H9 (cell line): Measurements from ENCODE around the gene TCERG1L. TPM values are rescaled to one million over a fixed set of nuclear protein-coding genes. Genes with fewer than 3 reads are reported as not detected.

Experiments used
- DNase-seq: peaks from one replicate; pipeline ENCODE4 v3.0.0-alpha.2; 2017
- H2AFZ ChIP-seq: one replicate; pipeline ENCODE4 v1.6.1; 2013; ENCODE audit warnings: mild to moderate bottlenecking, low read length, control low read depth, moderate library complexity
- H2AK5ac ChIP-seq: 2 replicates; pipeline ENCODE4 v1.6.1; 2013; ENCODE audit warnings: low read length, control low read depth, mixed read lengths; ENCODE audit not compliant: insufficient read length
- H2BK120ac ChIP-seq: one replicate; pipeline ENCODE4 v1.6.1; 2013; ENCODE audit warnings: low read depth, mild to moderate bottlenecking, low read length, control low read depth, inconsistent platforms; ENCODE audit not compliant: poor library complexity, severe bottlenecking
- H2BK12ac ChIP-seq: 2 replicates; pipeline ENCODE4 v1.6.1; 2013; ENCODE audit warnings: low read length, control low read depth, mixed read lengths, low read depth; ENCODE audit not compliant: insufficient read length
- H2BK15ac ChIP-seq: 2 replicates; pipeline ENCODE4 v1.6.1; 2013; ENCODE audit warnings: low read depth, low read length, control low read depth
- H2BK20ac ChIP-seq: one replicate; pipeline ENCODE4 v1.6.1; 2013; ENCODE audit warnings: low read depth, mild to moderate bottlenecking, low read length, control low read depth, inconsistent platforms; ENCODE audit not compliant: poor library complexity, severe bottlenecking
- H2BK5ac ChIP-seq: 2 replicates; pipeline ENCODE4 v1.6.1; 2013; ENCODE audit warnings: low read length, control low read depth, mixed read lengths; ENCODE audit not compliant: insufficient read length
- H3K14ac ChIP-seq: 2 replicates; pipeline ENCODE4 v1.6.1; 2013; ENCODE audit warnings: low read length, control low read depth; ENCODE audit not compliant: insufficient read depth
- H3K18ac ChIP-seq: 2 replicates; pipeline ENCODE4 v1.6.1; 2013; ENCODE audit warnings: low read depth, mild to moderate bottlenecking, mixed read lengths, low read length, control low read depth; ENCODE audit not compliant: insufficient read length
- H3K23ac ChIP-seq: 2 replicates; pipeline ENCODE4 v1.6.1; 2013; ENCODE audit warnings: low read length, control low read depth, mixed read lengths, low read depth; ENCODE audit not compliant: insufficient read length
- H3K23me2 ChIP-seq: 2 replicates; pipeline ENCODE4 v1.6.1; 2013; ENCODE audit warnings: low read depth, mild to moderate bottlenecking, mixed read lengths, low read length, control low read depth; ENCODE audit not compliant: insufficient read length, poor library complexity, severe bottlenecking
- H3K27ac ChIP-seq: 2 replicates; pipeline ENCODE4 v1.5.1; 2013; ENCODE audit warnings: low read length, control low read depth, mixed read lengths, low read depth; ENCODE audit not compliant: insufficient read length
- H3K27me3 ChIP-seq: 2 replicates; pipeline ENCODE4 v1.6.1; 2013; ENCODE audit warnings: low read length, control low read depth, inconsistent platforms; ENCODE audit not compliant: insufficient read depth
- H3K4ac ChIP-seq: 2 replicates; pipeline ENCODE4 v1.6.1; 2013; ENCODE audit warnings: low read depth, mild to moderate bottlenecking, control low read depth, inconsistent platforms, low read length, moderate library complexity
- H3K4me1 ChIP-seq: 2 replicates; pipeline ENCODE4 v1.6.1; 2013; ENCODE audit warnings: low read length, control low read depth, inconsistent platforms; ENCODE audit not compliant: insufficient read depth
- H3K4me2 ChIP-seq: 2 replicates; pipeline ENCODE4 v1.6.1; 2013; ENCODE audit warnings: low read length, control low read depth, mixed read lengths; ENCODE audit not compliant: insufficient read length, insufficient read depth
- H3K56ac ChIP-seq: 2 replicates; pipeline ENCODE4 v1.6.1; 2013; ENCODE audit warnings: low read depth, mild to moderate bottlenecking, mixed read lengths, low read length, control low read depth; ENCODE audit not compliant: insufficient read length
- H3K79me1 ChIP-seq: 2 replicates; pipeline ENCODE4 v1.6.1; 2013; ENCODE audit warnings: low read depth, mild to moderate bottlenecking, moderate library complexity, low read length, control low read depth, inconsistent platforms; ENCODE audit not compliant: insufficient read depth, poor library complexity, severe bottlenecking
- H3K79me2 ChIP-seq: 2 replicates; pipeline ENCODE4 v1.6.1; 2013; ENCODE audit warnings: low read length, control low read depth, inconsistent platforms; ENCODE audit not compliant: insufficient read depth
- H3K9ac ChIP-seq: 2 replicates; pipeline ENCODE4 v1.6.1; 2013; ENCODE audit warnings: low read length, control low read depth, mixed read lengths; ENCODE audit not compliant: insufficient read length; ENCODE audit errors: extremely low read depth
- H3K9me3 ChIP-seq: one replicate; pipeline ENCODE4 v1.6.1; 2013; ENCODE audit warnings: low read depth, low read length, inconsistent platforms; ENCODE audit not compliant: control insufficient read depth
- H3T11ph ChIP-seq: one replicate; pipeline ENCODE4 v1.6.1; 2013; ENCODE audit warnings: mild to moderate bottlenecking, low read length, control low read depth, inconsistent platforms
- H4K20me1 ChIP-seq: one replicate; pipeline ENCODE4 v1.6.1; 2013; ENCODE audit not compliant: control insufficient read depth, insufficient read length, insufficient read depth
- H4K5ac ChIP-seq: 2 replicates; pipeline ENCODE4 v1.6.1; 2013; ENCODE audit warnings: low read depth, mild to moderate bottlenecking, mixed read lengths, low read length, control low read depth; ENCODE audit not compliant: insufficient read length
- H4K8ac ChIP-seq: replicated peaks from 2 replicates; pipeline ENCODE4 v1.6.1; 2013; ENCODE audit warnings: low read length, control low read depth, mixed read lengths, low read depth; ENCODE audit not compliant: insufficient read length
- H4K91ac ChIP-seq: 2 replicates; pipeline ENCODE4 v1.6.1; 2013; ENCODE audit warnings: low read depth, mild to moderate bottlenecking, moderate library complexity, mixed read lengths, low read length, control low read depth; ENCODE audit not compliant: insufficient read length
- H3K27ac Mint-ChIP-seq, 3 experiments: 2 replicates in 2 of 3; 3 replicates in 1 of 3; pipeline ENCODE4 v1.8.0; 2020 to 2021; ENCODE audit warnings: mixed read lengths in 3 of 3, mild to moderate bottlenecking in 1 of 3, moderate library complexity in 1 of 3
- H3K27me3 Mint-ChIP-seq: 2 replicates; pipeline ENCODE4 v1.8.0; 2021; ENCODE audit warnings: low read depth, mild to moderate bottlenecking, moderate library complexity, mixed read lengths
- H3K36me3 Mint-ChIP-seq, 3 experiments: 2 replicates in 2 of 3; 3 replicates in 1 of 3; pipeline ENCODE4 v1.8.0; 2020 to 2021; ENCODE audit warnings: low read depth in 3 of 3, mixed read lengths in 3 of 3; ENCODE audit not compliant: insufficient read depth in 1 of 3
- H3K4me1 Mint-ChIP-seq, 2 experiments: 2 replicates each; pipeline ENCODE4 v1.8.0; 2020; ENCODE audit warnings: mixed read lengths in 2 of 2
- H3K4me3 Mint-ChIP-seq, 2 experiments: 2 replicates in 1 of 2; 3 replicates in 1 of 2; pipeline ENCODE4 v1.8.0; 2020 to 2021; ENCODE audit warnings: mild to moderate bottlenecking in 2 of 2, mixed read lengths in 2 of 2, moderate library complexity in 1 of 2
- H3K9me3 Mint-ChIP-seq, 2 experiments: 2 replicates in 1 of 2; 3 replicates in 1 of 2; pipeline ENCODE4 v1.8.0; 2020; ENCODE audit warnings: mild to moderate bottlenecking in 2 of 2, mixed read lengths in 2 of 2, moderate library complexity in 1 of 2
- CTCF ChIP-seq: fragments of 200-600 bp; sonication (generic); conservative IDR thresholded peaks from 3 replicates; pipeline ENCODE4 v1.8.0; 2021; ENCODE audit warnings: antibody characterized with exemption, mild to moderate bottlenecking
- WGBS: extraction: QIAGEN DNeasy Blood & Tissue Kit; methylation state at CpG from one replicate; pipeline ENCODE4 v1.1.7; 2013; ENCODE audit warnings: missing lambda C conversion rate, low lambda C conversion rate, mixed read lengths; ENCODE audit not compliant: insufficient read length; ENCODE audit errors: extremely low coverage; 5-methylcytosine and 5-hydroxymethylcytosine counted together
- total RNA-seq: library from RNA; stranded (reverse); gene quantifications from 2 replicates; pipeline ENCODE4 v1.2.1, GENCODE V29; 2021

Gene TCERG1L
- total RNA-seq, 1 experiment from 2014 or later, result 3.3 TPM

- no peak for TF ChIP-seq CTCF
- H2BK15ac ChIP-seq, result no peak overlapping the region
- H3K23me2 ChIP-seq, result no peaks in the 10 kb centered on the region
- H2BK20ac ChIP-seq, result no peak overlapping the region
- H2BK120ac ChIP-seq, result no peak overlapping the region
- peaks cover 2% of the 10 kb centered on the region; the same call in 1 of the 2 replicates for H3K27me3 Mint-ChIP-seq
- no peak overlapping the region for H3K4me3 Mint-ChIP-seq
- no peak overlapping the region for H3K23ac ChIP-seq
- H2BK5ac ChIP-seq, result no peak overlapping the region
- no peak overlapping the region for H3K4me2 ChIP-seq
- H2BK12ac ChIP-seq, result no peak overlapping the region
- no peak overlapping the region for H4K5ac ChIP-seq
- H3K56ac ChIP-seq, result no peak overlapping the region
- no peaks in the 10 kb centered on the region for H3K9me3 ChIP-seq
- peaks cover 0 to 4% (median 0%) of the 10 kb centered on the region in 3 experiments; a peak in 3 of 7 replicates for H3K36me3 Mint-ChIP-seq
- H4K20me1 ChIP-seq, result no peaks in the 10 kb centered on the region
- H4K8ac ChIP-seq, result no peak overlapping the region
- H4K91ac ChIP-seq, result no peak overlapping the region
- no peaks in the 10 kb centered on the region for H3K79me1 ChIP-seq
- H3K79me2 ChIP-seq, result no peaks in the 10 kb centered on the region
- H3T11ph ChIP-seq, result no peak overlapping the region
- no peak overlapping the region for H3K18ac ChIP-seq
- no peaks in the 10 kb centered on the region for H3K4me1 ChIP-seq
- H2AFZ ChIP-seq, result no peak overlapping the region
- H3K27ac ChIP-seq, result no peak overlapping the region
- no peak overlapping the region for H3K27ac Mint-ChIP-seq
- DNase-seq, result no peak
- no peak overlapping the region for H3K4ac ChIP-seq
- H3K27me3 ChIP-seq, result no peaks in the 10 kb centered on the region
- no peak overlapping the region for H2AK5ac ChIP-seq
- WGBS, result no CpG with 5 or more reads among the region's 9 CpGs
- peaks cover 0 to 2% of the 10 kb centered on the region in 2 experiments; a peak in 2 of 5 replicates for H3K9me3 Mint-ChIP-seq
- no peak overlapping the region for H3K9ac ChIP-seq
- no peak overlapping the region for H3K14ac ChIP-seq
- peaks cover 24 to 30% of the 10 kb centered on the region in 2 experiments for H3K4me1 Mint-ChIP-seq
Observed at GRCh38 chr10:131140606-131141005, 170.9 kb downstream of the TCERG1L start.
